ENCODE data around the gene SERTAD3. TPM values are rescaled to one million over a fixed set of nuclear protein-coding genes. Genes with fewer than 3 reads are reported as not detected.

SERTAD3 gene
- total RNA-seq, 4 donors from 2014 or later: 15.6 to 25.2 (median 20.4) TPM

GRCh38 chr19:40414542-40415535 is 29.3 kb downstream of the SERTAD3 start:
- DNase-seq: peak; percentile 62 to 71
- no peaks in the 10 kb centered on the region for H3K36me3 ChIP-seq
- WGBS, 2 donors: 77 to 87% methylated on average over 14 to 18 of the region's 21 CpGs
- no peak overlapping the region for H3K4me3 ChIP-seq (replicated peaks in 1 of 3)
- peak overlapping the region in 2 of 3 donors; percentile 49 to 54 for H3K27ac ChIP-seq
- peaks cover 33 to 35% of the 10 kb centered on the region in 2 donors for H3K4me1 ChIP-seq
- no peaks in the 10 kb centered on the region for H3K9me3 ChIP-seq
- peak in 1 of 2 donors; percentile 35 for TF ChIP-seq POLR2A (IDR thresholded peaks at IDR 0.05)
- TF ChIP-seq CTCF (IDR thresholded peaks at IDR 0.05): no peak
- intact Hi-C loops (cut with DNase I): no loop called here
- no peaks in the 10 kb centered on the region for H3K27me3 ChIP-seq

GRCh38 chr19:40413291-40413845 is 30.8 kb downstream of the SERTAD3 start, which contains the start of gene PRX:
Gene PRX, minus strand, starts transcription at chr19:40413378. Its CDS starts 5,446 bp downstream, at chr19:40407932.
- no peak for DNase-seq
- no peaks in the 10 kb centered on the region for H3K36me3 ChIP-seq
- intact Hi-C loops (cut with DNase I): no loop called here
- no peaks in the 10 kb centered on the region for H3K27me3 ChIP-seq
- TF ChIP-seq POLR2A (IDR thresholded peaks at IDR 0.05) (peak in 1 of 2 donors; percentile 24), CTCF (IDR thresholded peaks at IDR 0.05) (no peak)
- H3K27ac ChIP-seq: peak within 1 kb of the TSS; percentile 2 to 81 (median 75)
- no peaks in the 10 kb centered on the region for H3K9me3 ChIP-seq
- H3K4me1 ChIP-seq: peaks cover 33 to 38% of the 10 kb centered on the region in 2 donors
- WGBS, 2 donors: 36 to 39% methylated on average over 11 to 18 of the region's 18 CpGs
- H3K4me3 ChIP-seq (replicated peaks in 1 of 3): no peak within 1 kb of the TSS

- TF ChIP-seq CTCF (IDR thresholded peaks at IDR 0.05) (no peak), POLR2A (IDR thresholded peaks at IDR 0.05) (no peak)
- no peak for DNase-seq
- intact Hi-C loops (cut with DNase I): no loop called here
- H3K9me3 ChIP-seq: no peaks in the 10 kb centered on the region
- no peaks in the 10 kb centered on the region for H3K36me3 ChIP-seq
- WGBS, 2 donors: 66 to 68% methylated on average over 4 of the region's 4 CpGs
- peaks cover 33 to 38% of the 10 kb centered on the region in 2 donors for H3K4me1 ChIP-seq
- H3K27ac ChIP-seq: peak overlapping the region in 1 of 3 donors; percentile 81
- no peaks in the 10 kb centered on the region for H3K27me3 ChIP-seq
- no peak overlapping the region for H3K4me3 ChIP-seq (replicated peaks in 1 of 3)
Measured at GRCh38 chr19:40412866-40413265, 31.3 kb downstream of the SERTAD3 start.

GRCh38 chr19:40411958-40412499 is 32.1 kb downstream of the SERTAD3 start:
- peak overlapping the region; percentile 53 to 81 (median 75) for H3K27ac ChIP-seq
- intact Hi-C loops (cut with DNase I): no loop called here
- no peaks in the 10 kb centered on the region for H3K27me3 ChIP-seq
- H3K4me3 ChIP-seq (replicated peaks in 1 of 3): no peak overlapping the region
- no peak for DNase-seq
- no peaks in the 10 kb centered on the region for H3K36me3 ChIP-seq
- H3K4me1 ChIP-seq: peaks cover 28 to 37% of the 10 kb centered on the region in 2 donors
- H3K9me3 ChIP-seq: no peaks in the 10 kb centered on the region
- no peak for TF ChIP-seq CTCF (IDR thresholded peaks at IDR 0.05)
- no peak for TF ChIP-seq POLR2A (IDR thresholded peaks at IDR 0.05)
- 72 to 81% methylated on average over 5 to 8 of the region's 8 CpGs for WGBS, 2 donors
